SU-DHL-6 (cell line): ENCODE measurements around the gene DBF4B.

Experiments used
- EZH2phosphoT487 ChIP-seq: fragments of 200-600 bp; sonication (generic), shearing (Covaris generic); conservative IDR thresholded peaks from 2 replicates; pipeline ENCODE4 v1.6.1; 2018; ENCODE audit warnings: mild to moderate bottlenecking, antibody characterized with exemption, low read length, moderate library complexity, mixed read lengths
- TF ChIP-seq, protein P1 (sequence below): fragments of 200-600 bp; sonication (generic); IDR thresholded peaks from one replicate; pipeline ENCODE4 v1.5.1; 2017; ENCODE audit warnings: antibody characterized with exemption, mild to moderate bottlenecking, low read length, moderate library complexity; ENCODE audit not compliant: insufficient read depth, poor library complexity, severe bottlenecking

- TF ChIP-seq, protein P1, sequence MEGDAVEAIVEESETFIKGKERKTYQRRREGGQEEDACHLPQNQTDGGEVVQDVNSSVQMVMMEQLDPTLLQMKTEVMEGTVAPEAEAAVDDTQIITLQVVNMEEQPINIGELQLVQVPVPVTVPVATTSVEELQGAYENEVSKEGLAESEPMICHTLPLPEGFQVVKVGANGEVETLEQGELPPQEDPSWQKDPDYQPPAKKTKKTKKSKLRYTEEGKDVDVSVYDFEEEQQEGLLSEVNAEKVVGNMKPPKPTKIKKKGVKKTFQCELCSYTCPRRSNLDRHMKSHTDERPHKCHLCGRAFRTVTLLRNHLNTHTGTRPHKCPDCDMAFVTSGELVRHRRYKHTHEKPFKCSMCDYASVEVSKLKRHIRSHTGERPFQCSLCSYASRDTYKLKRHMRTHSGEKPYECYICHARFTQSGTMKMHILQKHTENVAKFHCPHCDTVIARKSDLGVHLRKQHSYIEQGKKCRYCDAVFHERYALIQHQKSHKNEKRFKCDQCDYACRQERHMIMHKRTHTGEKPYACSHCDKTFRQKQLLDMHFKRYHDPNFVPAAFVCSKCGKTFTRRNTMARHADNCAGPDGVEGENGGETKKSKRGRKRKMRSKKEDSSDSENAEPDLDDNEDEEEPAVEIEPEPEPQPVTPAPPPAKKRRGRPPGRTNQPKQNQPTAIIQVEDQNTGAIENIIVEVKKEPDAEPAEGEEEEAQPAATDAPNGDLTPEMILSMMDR, result no peak
- no peak for TF ChIP-seq EZH2phosphoT487
Observed at GRCh38 chr17:44775838-44776621, 67.6 kb downstream of the DBF4B start.
